Measurements from ENCODE around the gene PANX1.

Gene PANX1

DNA sequence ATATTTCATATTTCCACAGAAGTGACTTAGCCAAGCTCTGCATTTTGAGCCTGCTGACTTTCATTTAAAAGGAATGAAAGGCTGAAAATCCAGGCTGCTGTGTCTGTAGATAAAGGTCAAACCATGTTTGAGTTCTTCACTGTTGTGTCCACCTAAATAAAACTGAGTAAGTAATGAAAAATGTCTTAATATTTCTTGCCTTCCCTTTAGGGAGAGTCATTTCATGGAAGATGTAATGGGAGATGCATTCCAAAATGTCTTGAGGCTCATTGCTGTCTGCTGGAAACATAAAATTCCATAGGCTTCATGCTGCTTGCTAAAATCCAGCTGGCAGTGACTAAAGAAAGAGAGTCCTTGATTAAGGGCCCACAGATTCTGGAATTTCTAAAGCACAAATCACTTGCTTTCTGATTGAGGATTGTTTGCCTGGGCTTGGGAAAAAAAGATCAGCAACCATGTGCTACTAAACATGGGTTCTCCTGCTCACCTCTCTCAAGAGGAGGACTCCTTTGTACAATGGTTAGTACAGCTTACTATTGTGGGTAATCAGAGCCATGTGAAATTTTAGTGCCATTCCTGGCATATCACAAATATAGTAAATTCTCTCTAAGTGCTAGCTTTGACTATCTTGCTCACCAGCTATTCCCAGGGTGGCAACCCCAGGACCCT is 56.9 kb downstream of the PANX1 start:
- DNase-seq (ENCODE audit: low spot score), result no peak

DNA sequence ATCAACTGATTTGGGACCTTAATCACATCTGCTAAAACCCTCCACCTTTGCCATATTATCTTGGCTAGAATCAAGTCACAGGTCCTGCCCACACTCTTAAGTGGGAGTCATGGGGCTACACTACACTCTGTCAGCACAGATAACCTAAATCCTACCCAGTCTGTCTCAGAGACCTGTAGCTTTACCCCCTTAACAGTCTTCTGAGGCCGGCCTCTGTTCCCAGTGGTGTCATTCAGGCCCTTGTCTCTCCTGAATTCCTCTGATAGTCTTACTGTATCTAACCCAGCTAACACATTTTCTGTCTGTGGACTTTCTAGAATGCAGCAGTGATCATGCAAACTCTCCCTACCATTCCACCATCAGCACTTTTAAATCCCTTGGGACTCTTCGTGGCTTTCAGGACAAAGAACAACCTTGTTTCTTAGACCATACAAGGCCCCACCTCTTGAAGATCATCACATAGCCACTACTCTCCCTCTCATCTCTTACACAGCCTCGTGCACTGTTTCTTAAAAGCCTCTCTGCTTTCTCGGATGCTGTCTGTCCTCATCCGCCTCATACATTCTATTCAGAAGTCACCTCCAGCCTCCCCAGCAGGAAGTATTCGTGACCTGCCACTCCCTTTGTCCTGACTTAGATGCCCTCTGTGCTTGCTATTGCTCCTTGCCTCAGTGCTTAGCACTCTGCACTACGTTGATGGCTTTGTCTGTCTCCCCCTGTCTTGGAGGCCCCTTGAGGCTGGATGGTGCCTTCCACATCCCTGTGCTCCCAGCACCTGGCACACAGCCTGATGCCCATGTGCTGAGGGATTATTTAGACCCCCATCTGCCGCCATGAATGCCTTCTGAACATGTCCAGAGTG is 57.9 kb downstream of the PANX1 start:
- DNase-seq (ENCODE audit: low spot score), result no peak

- DNase-seq (ENCODE audit: low spot score), result no peak
Observed at GRCh38 chr11:94193288-94193687, 64.6 kb downstream of the PANX1 start.

DNA sequence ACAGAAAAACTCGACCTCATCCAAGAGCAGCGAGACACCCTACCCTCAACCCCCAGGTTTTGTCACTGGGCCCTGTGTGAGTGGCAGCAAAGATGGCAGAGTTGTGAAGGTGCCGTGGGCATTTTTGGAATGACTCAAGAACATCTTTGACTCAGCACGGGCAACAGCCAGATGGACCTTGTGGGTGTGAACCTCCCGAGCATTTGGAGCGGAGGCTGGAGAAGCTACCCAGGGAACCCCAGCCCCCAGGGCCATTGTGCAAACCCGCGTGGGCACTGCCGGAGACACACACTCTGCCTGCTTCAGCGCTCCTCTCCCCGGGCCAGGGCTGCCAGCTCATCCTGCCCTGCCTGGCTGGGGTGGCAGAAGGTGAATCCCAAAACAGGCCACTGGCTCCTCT is 66.1 kb downstream of the PANX1 start:
- DNase-seq (ENCODE audit: low spot score), result no peak

- no peak for DNase-seq (ENCODE audit: low spot score)
Observed at GRCh38 chr11:94196363-94196762, 67.7 kb downstream of the PANX1 start.

GRCh38 chr11:94198718-94199117 is 70.1 kb downstream of the PANX1 start:
- DNase-seq (ENCODE audit: low spot score), result no peak

DNA sequence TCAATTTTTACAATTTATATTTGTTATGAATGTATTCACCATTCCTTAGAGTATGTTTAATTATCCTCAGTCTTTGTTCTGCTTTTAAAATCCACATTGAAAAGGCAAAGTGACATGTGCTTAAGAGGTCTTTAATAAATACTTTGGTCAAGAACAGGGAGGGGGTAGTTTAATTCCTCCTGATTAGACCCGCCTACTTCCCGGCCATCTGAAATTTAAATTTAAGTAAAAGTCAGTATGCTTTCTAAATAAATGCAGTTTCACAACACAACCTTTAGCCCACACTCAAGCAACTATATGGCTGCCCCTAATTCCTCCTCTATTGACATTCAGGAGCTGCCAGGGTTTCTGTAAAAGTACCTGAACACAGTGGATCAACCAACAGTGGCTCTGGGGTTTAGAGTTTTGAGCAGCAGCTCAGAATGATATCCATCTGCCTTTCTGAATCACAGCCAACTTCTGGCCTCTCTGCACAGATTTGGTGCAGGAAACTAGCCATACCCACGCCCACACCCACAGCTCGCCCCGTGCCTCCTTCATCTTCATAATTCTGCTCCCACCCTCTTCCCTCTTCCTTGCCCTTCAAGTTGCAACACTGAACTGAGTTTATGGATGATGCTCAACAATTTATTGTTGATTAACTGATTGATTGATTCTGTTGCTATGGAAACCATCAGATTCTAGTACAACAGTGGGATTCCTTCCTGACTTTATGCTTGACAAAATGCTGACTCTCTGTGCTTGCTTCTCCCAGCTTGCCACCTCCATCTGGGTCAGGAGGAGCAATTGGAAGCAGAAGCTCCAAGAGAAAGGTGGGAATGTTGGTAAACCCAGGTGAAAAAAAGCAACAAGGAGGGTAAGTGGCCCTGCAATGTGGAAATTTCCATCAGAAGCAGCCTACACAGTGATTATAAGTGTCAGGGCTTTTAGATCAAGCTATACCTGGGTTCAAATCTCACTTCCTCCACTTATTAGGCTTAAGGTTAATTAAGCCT is 70.8 kb downstream of the PANX1 start:
- no peak for DNase-seq (ENCODE audit: low spot score)

GRCh38 chr11:94201004-94201465 is 72.4 kb downstream of the PANX1 start:
- DNase-seq (ENCODE audit: low spot score), result no peak

DNA sequence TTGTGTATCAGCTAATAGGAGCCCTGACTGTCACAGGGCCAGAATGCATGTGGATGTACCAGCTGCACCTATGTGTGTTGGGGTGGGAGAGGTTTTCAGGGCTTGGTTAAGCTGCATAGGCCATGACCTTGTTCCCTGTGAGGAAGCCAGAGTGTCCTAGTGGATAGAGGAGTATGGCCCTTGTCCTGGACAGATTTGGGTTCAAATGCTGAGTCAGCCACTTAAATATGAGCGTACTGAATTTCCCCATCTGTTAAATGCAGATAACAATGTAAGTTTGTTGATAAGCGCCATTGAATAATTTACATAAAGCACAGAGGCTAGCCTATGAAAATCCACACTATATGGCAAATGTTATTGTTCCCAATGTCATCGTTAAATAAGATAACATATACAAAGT is 74.4 kb downstream of the PANX1 start:
- no peak for DNase-seq (ENCODE audit: low spot score)

GRCh38 chr11:94211261-94211830 is 82.7 kb downstream of the PANX1 start:
- no peak for DNase-seq (ENCODE audit: low spot score)

DNA sequence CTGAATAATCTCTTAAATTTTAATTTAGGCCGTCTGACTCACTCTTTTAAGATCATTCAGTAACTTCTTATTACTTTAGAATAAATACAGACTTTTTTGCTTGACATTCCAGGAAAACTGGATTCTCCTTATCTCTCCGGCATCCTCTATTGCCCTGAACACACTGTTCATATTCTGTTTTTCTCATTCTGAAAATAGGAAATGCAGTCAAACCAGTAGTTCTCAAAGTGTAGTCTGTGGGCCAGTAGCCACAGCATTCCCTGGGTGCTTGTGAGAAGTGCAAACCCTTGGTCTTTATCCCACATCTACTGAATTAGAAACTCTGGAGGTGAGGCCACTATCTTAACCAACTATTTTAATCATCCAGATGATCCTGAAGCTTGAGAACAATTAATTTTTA is 84.3 kb downstream of the PANX1 start:
- no peak for DNase-seq (ENCODE audit: low spot score)

DNA sequence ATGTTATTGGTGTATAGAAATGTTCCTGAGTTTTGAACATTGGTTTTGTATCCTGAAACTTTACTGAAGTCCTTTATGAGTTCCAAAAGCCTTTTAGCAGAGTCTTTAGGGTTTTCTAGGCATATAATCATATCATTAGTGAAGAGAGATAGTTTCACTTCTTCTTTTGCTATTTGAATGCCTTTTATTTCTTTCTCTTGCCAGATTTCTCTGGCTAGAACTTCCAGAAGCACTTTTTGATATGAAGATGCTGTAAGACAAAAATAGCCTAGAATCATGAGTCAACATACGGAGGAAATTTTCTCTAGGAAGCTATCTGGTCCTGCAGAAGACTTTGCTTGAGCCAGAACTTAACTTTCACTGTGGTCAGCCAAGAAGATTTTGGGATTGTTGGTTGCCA is 89.1 kb downstream of the PANX1 start:
- DNase-seq (ENCODE audit: low spot score), result no peak

DNA sequence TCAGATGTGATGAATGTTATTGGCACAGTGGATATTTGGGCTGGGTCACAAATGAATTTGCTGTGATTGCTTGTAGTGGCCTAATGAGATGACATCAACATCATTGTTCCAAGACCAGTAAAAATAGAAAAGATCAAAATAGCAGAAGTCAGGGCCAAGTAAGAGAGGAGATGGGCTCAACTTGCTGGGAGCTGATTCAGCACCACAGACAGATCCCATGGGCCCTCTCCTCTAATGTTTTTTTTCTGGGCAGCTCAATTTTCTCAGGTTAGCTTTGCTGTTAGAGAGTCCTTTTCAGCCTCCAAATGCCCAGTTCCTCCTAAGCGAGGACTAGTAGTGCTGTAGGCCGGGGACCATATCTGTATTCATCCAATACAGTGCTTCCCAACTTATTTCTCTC is 89.7 kb downstream of the PANX1 start:
- no peak for DNase-seq (ENCODE audit: low spot score)

- DNase-seq (ENCODE audit: low spot score), result no peak
Observed at GRCh38 chr11:94219771-94220170, 91.1 kb downstream of the PANX1 start.

DNA sequence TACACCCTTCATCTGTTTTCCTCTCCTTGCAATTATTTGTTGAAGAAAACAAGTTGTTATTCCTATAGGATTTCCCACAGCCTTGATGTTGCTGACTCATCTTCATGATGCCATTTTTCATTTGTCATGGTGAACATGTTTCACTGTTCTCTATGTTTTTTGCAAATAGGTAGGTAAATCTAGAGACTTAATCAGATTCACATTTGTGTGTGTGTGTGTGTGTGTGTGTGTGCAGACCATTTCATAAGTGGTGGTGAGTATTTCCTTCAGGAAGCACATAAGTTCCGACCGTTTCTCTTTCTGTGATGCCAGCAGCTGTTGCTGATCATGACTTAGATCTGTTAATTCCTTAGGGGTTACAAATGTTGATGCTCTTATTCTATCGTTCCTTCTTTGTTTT is 95.4 kb downstream of the PANX1 start:
- no peak for DNase-seq (ENCODE audit: low spot score)

Measured in NAMALWA (cell line).